Stomach (tissue), 9 donors: Measurements from ENCODE around the gene RPAP3. TPM values are rescaled to one million over a fixed set of nuclear protein-coding genes. Genes with fewer than 3 reads are reported as not detected.

Experiments used
- DNase-seq, 2 donors: peaks; one replicate each; pipeline versions ENCODE4 v3.0.0 to v3.0.0-alpha.2; 2013 to 2019
- H3K27ac ChIP-seq, 5 donors: fragments of 200-600 bp in 4 of 5; sonication (generic) in 4 of 5; one replicate each; pipeline ENCODE4 v1.5.1; 2013 to 2019; ENCODE audit warnings: mild to moderate bottlenecking in 1 of 5, moderate library complexity in 1 of 5
- H3K27me3 ChIP-seq, 3 donors: fragments of 200-600 bp; sonication (generic); one replicate each; pipeline ENCODE4 v1.5.1; 2017 to 2019; ENCODE audit warnings: mixed run types in 1 of 3
- H3K36me3 ChIP-seq, 4 donors: fragments of 200-600 bp; sonication (generic); 1 replicate in 3 of 4; 2 replicates in 1 of 4; pipeline ENCODE4 v1.5.1; 2016 to 2019
- H3K4me1 ChIP-seq, 4 donors: fragments of 200-600 bp; sonication (generic); one replicate each; pipeline ENCODE4 v1.5.1; 2016 to 2019
- H3K4me3 ChIP-seq, 4 donors: fragments of 200-600 bp; sonication (generic) in 3 of 4; one replicate each; pipeline ENCODE4 v1.5.1; 2016 to 2019; ENCODE audit warnings: mild to moderate bottlenecking in 1 of 4
- H3K9me3 ChIP-seq, 4 donors: fragments of 200-600 bp; sonication (generic); one replicate each; pipeline ENCODE4 v1.5.1; 2016 to 2019
- EP300 ChIP-seq: sonication (generic); formaldehyde crosslinking; IDR thresholded peaks from one replicate; pipeline ENCODE4 v1.6.1; 2017; ENCODE audit warnings: antibody characterized with exemption
- POLR2A ChIP-seq, 4 donors: fragments of 450-650 bp; IDR thresholded peaks; one replicate each; pipeline ENCODE4 v1.6.1; 2016; ENCODE audit warnings: antibody characterized with exemption in 4 of 4, control low read depth in 2 of 4, mild to moderate bottlenecking in 1 of 4, moderate library complexity in 1 of 4
- POLR2AphosphoS5 ChIP-seq, 3 donors: sonication (generic); formaldehyde crosslinking; IDR thresholded peaks; one replicate each; pipeline ENCODE4 v1.6.1; 2016; ENCODE audit warnings: antibody characterized with exemption in 3 of 3
- WGBS, 5 donors: extraction: QIAGEN DNeasy Blood & Tissue Kit in 3 of 5; methylation state at CpG; one replicate each; pipeline versions ENCODE4 v1.1.5 to v1.1.7; 2013 to 2018; 5-methylcytosine and 5-hydroxymethylcytosine counted together
- intact Hi-C: fragments of 100-400 bp; cut with DNase I; formaldehyde crosslinking; loops from one replicate; pipeline ENCODE4 v1.15.1; 2023; ENCODE audit warnings: low total_unique reads
- polyA plus RNA-seq, 3 donors: library from polyadenylated mRNA; stranded (reverse); fragments of 200-250 nt; gene quantifications; one replicate each; pipeline ENCODE4 v1.2.3, GENCODE V29; 2013
- total RNA-seq, 5 donors: library from RNA; depleted of rRNA; stranded (reverse); fragments of >200 nt; gene quantifications; one replicate each; pipeline versions ENCODE4 v1.1.0 to v1.2.3, GENCODE V29; 2014 to 2016
- TF ChIP-seq, protein P1 (sequence below), 7 experiments: fragments of 450-650 bp in 4 of 7; fragments of 200-600 bp in 3 of 7; sonication (generic) in 3 of 7; IDR thresholded peaks; one replicate each; pipeline ENCODE4 v1.5.1; 2016 to 2019; ENCODE audit warnings: antibody characterized with exemption in 7 of 7, control low read depth in 2 of 7, mild to moderate bottlenecking in 1 of 7
- donor health status: healthy with polysubstance abuse.
- donor health status: Bipolar disorder and iron deficiency.
- donor health status: healthy.

The RPAP3 gene
- total and polyA plus RNA-seq, 8 donors = 3.5 to 47.4 (median 11.5) TPM

DNA sequence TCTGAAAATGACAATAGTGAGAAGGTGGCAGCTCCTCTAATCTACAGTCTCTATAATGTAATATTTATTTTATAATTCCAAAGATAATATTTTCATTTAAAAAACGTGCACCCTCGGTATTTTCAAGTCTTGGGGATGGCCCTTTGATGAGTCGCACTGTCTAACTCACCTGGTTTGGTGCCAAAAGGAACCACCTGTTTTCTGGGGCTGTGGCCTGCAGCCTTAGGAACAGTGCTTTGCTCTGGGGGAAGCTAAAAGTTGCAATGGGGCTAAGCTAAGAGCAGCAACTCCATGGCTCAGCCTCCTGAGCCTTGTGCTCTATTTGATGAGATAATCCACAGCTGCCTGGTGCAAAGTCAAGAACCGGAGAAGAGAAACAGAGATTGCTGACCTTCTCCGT lies 25.9 kb upstream of the RPAP3 start:
- Histone ChIP-seq H3K4me1 (peaks cover 28 to 43% (median 38%) of the 10 kb centered on the region in 4 donors), H3K27me3 (no peaks in the 10 kb centered on the region), H3K36me3 (no peaks in the 10 kb centered on the region), H3K27ac (no peak overlapping the region), H3K4me3 (no peak overlapping the region), H3K9me3 (no peaks in the 10 kb centered on the region)
- 50 to 74% (median 63%) methylated on average over 5 of the region's 5 CpGs for WGBS, 5 donors
- intact Hi-C loops = no loop called here
- TF ChIP-seq EP300 = no peak
- no peak for TF ChIP-seq POLR2AphosphoS5 (IDR thresholded peaks at IDR 0.05)
- TF ChIP-seq POLR2A (IDR thresholded peaks at IDR 0.05) = no peak
- TF ChIP-seq, protein P1, sequence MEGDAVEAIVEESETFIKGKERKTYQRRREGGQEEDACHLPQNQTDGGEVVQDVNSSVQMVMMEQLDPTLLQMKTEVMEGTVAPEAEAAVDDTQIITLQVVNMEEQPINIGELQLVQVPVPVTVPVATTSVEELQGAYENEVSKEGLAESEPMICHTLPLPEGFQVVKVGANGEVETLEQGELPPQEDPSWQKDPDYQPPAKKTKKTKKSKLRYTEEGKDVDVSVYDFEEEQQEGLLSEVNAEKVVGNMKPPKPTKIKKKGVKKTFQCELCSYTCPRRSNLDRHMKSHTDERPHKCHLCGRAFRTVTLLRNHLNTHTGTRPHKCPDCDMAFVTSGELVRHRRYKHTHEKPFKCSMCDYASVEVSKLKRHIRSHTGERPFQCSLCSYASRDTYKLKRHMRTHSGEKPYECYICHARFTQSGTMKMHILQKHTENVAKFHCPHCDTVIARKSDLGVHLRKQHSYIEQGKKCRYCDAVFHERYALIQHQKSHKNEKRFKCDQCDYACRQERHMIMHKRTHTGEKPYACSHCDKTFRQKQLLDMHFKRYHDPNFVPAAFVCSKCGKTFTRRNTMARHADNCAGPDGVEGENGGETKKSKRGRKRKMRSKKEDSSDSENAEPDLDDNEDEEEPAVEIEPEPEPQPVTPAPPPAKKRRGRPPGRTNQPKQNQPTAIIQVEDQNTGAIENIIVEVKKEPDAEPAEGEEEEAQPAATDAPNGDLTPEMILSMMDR (IDR thresholded peaks at IDR 0.05) = no peak
- DNase-seq = no peak

DNA sequence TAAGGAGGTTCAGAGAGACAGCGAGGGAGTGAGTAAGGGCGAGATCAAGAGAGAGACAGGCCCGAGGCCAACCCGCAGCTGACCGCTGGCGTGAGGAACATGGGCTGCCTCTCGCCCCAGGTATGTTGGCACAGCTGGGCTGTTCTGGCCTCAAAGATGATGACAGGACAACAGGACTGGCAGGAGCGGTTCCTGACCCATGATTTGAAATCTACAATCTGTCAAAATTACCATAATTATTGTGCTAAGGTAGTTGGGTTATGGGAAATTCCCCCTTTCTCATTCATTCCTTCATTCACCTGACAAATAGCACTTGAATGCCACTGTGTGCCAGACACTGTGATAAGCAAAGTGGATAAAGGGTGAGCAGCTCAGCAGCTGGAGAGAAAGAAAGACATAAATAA lies 24.5 kb upstream of the RPAP3 start:
- intact Hi-C loops = no loop called here
- Histone ChIP-seq H3K27ac (peak overlapping the region in 2 of 5 donors; percentile 2 to 17), H3K9me3 (no peaks in the 10 kb centered on the region), H3K27me3 (no peaks in the 10 kb centered on the region), H3K36me3 (no peaks in the 10 kb centered on the region), H3K4me1 (peaks cover 14 to 29% (median 24%) of the 10 kb centered on the region in 4 donors), H3K4me3 (no peak overlapping the region)
- TF ChIP-seq, protein P1 (IDR thresholded peaks at IDR 0.05) = no peak
- TF ChIP-seq EP300 (no peak), POLR2A (IDR thresholded peaks at IDR 0.05) (no peak), POLR2AphosphoS5 (IDR thresholded peaks at IDR 0.05) (no peak)
- DNase-seq = peak in 1 of 2 donors; percentile 61
- WGBS, 5 donors = 25 to 56% (median 35%) methylated on average over 8 of the region's 8 CpGs

DNA sequence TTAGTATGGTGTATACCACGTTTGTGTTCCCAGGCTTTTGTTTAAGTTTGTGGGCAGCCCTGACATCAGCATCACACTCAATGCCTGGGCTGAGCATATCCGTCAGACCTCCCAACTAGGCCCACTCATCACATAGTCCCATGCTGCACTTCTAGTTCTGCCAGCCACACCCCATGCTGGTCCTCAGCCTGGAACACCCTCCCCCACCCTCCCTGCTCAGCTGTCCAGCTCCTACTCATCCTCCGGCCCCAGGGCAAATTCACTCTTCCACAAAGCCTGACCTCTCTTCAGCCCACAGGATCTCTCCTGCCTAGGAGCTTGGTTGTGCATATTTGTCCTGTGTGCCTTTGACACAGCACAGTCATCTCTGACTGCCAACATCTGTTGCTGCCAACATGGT lies 23.4 kb upstream of the RPAP3 start:
- TF ChIP-seq EP300 (no peak), POLR2AphosphoS5 (IDR thresholded peaks at IDR 0.05) (no peak), POLR2A (IDR thresholded peaks at IDR 0.05) (no peak)
- TF ChIP-seq, protein P1 (IDR thresholded peaks at IDR 0.05) = no peak
- H3K27ac ChIP-seq = no peak overlapping the region
- no peak for DNase-seq
- no peaks in the 10 kb centered on the region for H3K27me3 ChIP-seq
- intact Hi-C loops = no loop called here
- H3K9me3 ChIP-seq = no peaks in the 10 kb centered on the region
- no peak overlapping the region for H3K4me3 ChIP-seq
- WGBS, 5 donors = 48 to 69% (median 52%) methylated on average over 3 of the region's 3 CpGs
- H3K36me3 ChIP-seq = no peaks in the 10 kb centered on the region
- peaks cover 9 to 21% (median 14%) of the 10 kb centered on the region in 4 donors for H3K4me1 ChIP-seq

DNA sequence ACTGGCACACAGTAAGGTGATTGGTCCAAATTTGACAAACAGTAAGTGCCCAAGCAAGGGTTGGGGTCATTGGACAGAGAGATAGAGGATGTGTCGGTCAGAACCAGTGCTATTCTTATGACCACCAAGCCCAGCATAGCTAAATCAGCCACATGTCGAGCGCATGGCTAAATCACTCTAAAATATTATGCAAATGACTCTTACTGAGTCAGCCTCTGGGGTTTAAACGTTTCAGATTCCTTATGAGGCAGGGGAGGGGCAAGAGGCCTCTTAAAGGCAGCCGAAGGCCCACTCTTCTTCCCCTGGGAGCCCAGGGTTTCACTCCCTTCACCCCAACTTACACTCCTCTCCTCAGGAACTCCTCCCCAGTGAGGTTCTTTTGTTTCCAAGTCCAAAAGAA lies 20.1 kb upstream of the RPAP3 start:
- Histone ChIP-seq H3K4me3 (no peak overlapping the region), H3K27me3 (no peaks in the 10 kb centered on the region), H3K36me3 (peaks cover 0 to 20% (median 0%) of the 10 kb centered on the region in 4 donors), H3K4me1 (peaks cover 7 to 20% (median 13%) of the 10 kb centered on the region in 4 donors), H3K27ac (no peak overlapping the region), H3K9me3 (no peaks in the 10 kb centered on the region)
- WGBS, 5 donors = 41 to 69% (median 62%) methylated on average over 5 of the region's 5 CpGs
- intact Hi-C loops = no loop called here
- TF ChIP-seq, protein P1 (IDR thresholded peaks at IDR 0.05) = no peak
- TF ChIP-seq POLR2A (IDR thresholded peaks at IDR 0.05) = no peak
- no peak for TF ChIP-seq EP300
- TF ChIP-seq POLR2AphosphoS5 (IDR thresholded peaks at IDR 0.05) = no peak
- no peak for DNase-seq
